Measurements from ENCODE around the gene FERMT2. TPM values are rescaled to one million over a fixed set of nuclear protein-coding genes. Genes with fewer than 3 reads are reported as not detected.

FERMT2 gene
- total RNA-seq, 1 experiment from 2014 or later: 33.3 TPM

GRCh38 chr14:52836063-52836462 is 114.8 kb downstream of the FERMT2 start:
- Histone ChIP-seq H3K27ac (ENCODE audit: low read length) (no peak overlapping the region), H3K9me3 (ENCODE audit: control insufficient read depth, insufficient read depth, low read depth, low read length) (no peaks in the 10 kb centered on the region), H3K36me3 (ENCODE audit: control insufficient read depth, insufficient read depth, low read length) (no peaks in the 10 kb centered on the region), H3K4me1 (ENCODE audit: control insufficient read depth, insufficient read depth, low read length) (no peaks in the 10 kb centered on the region), H3K27me3 (ENCODE audit: control insufficient read depth, insufficient read depth, low read length) (no peaks in the 10 kb centered on the region), H3K4me3 (ENCODE audit: low read depth in 2 of 2, low read length in 2 of 2) (no peak overlapping the region)
- no TSS peak for BruUV-seq (replicated peaks)
- no peak for TF ChIP-seq SIN3A (IDR thresholded peaks at IDR 0.05; ENCODE audit: borderline replicate concordance, insufficient read depth, low read depth, low read length)
- TF ChIP-seq, protein P1, sequence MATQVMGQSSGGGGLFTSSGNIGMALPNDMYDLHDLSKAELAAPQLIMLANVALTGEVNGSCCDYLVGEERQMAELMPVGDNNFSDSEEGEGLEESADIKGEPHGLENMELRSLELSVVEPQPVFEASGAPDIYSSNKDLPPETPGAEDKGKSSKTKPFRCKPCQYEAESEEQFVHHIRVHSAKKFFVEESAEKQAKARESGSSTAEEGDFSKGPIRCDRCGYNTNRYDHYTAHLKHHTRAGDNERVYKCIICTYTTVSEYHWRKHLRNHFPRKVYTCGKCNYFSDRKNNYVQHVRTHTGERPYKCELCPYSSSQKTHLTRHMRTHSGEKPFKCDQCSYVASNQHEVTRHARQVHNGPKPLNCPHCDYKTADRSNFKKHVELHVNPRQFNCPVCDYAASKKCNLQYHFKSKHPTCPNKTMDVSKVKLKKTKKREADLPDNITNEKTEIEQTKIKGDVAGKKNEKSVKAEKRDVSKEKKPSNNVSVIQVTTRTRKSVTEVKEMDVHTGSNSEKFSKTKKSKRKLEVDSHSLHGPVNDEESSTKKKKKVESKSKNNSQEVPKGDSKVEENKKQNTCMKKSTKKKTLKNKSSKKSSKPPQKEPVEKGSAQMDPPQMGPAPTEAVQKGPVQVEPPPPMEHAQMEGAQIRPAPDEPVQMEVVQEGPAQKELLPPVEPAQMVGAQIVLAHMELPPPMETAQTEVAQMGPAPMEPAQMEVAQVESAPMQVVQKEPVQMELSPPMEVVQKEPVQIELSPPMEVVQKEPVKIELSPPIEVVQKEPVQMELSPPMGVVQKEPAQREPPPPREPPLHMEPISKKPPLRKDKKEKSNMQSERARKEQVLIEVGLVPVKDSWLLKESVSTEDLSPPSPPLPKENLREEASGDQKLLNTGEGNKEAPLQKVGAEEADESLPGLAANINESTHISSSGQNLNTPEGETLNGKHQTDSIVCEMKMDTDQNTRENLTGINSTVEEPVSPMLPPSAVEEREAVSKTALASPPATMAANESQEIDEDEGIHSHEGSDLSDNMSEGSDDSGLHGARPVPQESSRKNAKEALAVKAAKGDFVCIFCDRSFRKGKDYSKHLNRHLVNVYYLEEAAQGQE (IDR thresholded peaks at IDR 0.05; ENCODE audit: insufficient read depth in 1 of 2, low read depth in 2 of 2, low read length in 1 of 2): no peak
- TF ChIP-seq, protein P2, sequence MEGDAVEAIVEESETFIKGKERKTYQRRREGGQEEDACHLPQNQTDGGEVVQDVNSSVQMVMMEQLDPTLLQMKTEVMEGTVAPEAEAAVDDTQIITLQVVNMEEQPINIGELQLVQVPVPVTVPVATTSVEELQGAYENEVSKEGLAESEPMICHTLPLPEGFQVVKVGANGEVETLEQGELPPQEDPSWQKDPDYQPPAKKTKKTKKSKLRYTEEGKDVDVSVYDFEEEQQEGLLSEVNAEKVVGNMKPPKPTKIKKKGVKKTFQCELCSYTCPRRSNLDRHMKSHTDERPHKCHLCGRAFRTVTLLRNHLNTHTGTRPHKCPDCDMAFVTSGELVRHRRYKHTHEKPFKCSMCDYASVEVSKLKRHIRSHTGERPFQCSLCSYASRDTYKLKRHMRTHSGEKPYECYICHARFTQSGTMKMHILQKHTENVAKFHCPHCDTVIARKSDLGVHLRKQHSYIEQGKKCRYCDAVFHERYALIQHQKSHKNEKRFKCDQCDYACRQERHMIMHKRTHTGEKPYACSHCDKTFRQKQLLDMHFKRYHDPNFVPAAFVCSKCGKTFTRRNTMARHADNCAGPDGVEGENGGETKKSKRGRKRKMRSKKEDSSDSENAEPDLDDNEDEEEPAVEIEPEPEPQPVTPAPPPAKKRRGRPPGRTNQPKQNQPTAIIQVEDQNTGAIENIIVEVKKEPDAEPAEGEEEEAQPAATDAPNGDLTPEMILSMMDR (IDR thresholded peaks at IDR 0.05): no peak
- no peak for TF ChIP-seq POLR2AphosphoS5 (IDR thresholded peaks at IDR 0.05; ENCODE audit: low read depth, low read length)
- TF ChIP-seq TCF7L2 (IDR thresholded peaks at IDR 0.05; ENCODE audit: low read depth, low read length): no peak
- ChIA-PET POLR2A (no interaction called here), CTCF (no interaction called here)
- intact Hi-C loops (cut with micrococcal nuclease; ENCODE audit: unreplicated experiment) (no loop called here), in situ Hi-C loops (cut with HindIII; ENCODE audit: low pct_unique_long_range_greater_than_20kb, low sequenced_read_pairs) (no loop called here)
- ATAC-seq (no peak), DNase-seq (ENCODE audit: low read depth, low spot score) (no peak)

- in situ Hi-C loops (cut with HindIII; ENCODE audit: low pct_unique_long_range_greater_than_20kb, low sequenced_read_pairs): no loop called here
- ATAC-seq: no peak
- no peak overlapping the region for H3K4me3 ChIP-seq (ENCODE audit: low read depth in 2 of 2, low read length in 2 of 2)
These were observed 115.5 kb downstream of the FERMT2 start for GRCh38 chr14:52835122-52835903.

More at GRCh38 chr14:52835122-52835903, 115.5 kb downstream of the FERMT2 start:
- no peaks in the 10 kb centered on the region for H3K36me3 ChIP-seq (ENCODE audit: control insufficient read depth, insufficient read depth, low read length)
- TF ChIP-seq TCF7L2 (IDR thresholded peaks at IDR 0.05; ENCODE audit: low read depth, low read length) (no peak), POLR2AphosphoS5 (IDR thresholded peaks at IDR 0.05; ENCODE audit: low read depth, low read length) (no peak), SIN3A (IDR thresholded peaks at IDR 0.05; ENCODE audit: borderline replicate concordance, insufficient read depth, low read depth, low read length) (no peak)
- TF ChIP-seq, protein P2 (IDR thresholded peaks at IDR 0.05): no peak
- TF ChIP-seq, protein P1 (IDR thresholded peaks at IDR 0.05; ENCODE audit: insufficient read depth in 1 of 2, low read depth in 2 of 2, low read length in 1 of 2): no peak
- CTCF ChIA-PET: no interaction called here
- no peaks in the 10 kb centered on the region for H3K27me3 ChIP-seq (ENCODE audit: control insufficient read depth, insufficient read depth, low read length)
- DNase-seq (ENCODE audit: low read depth, low spot score): no peak
- intact Hi-C loops (cut with micrococcal nuclease; ENCODE audit: unreplicated experiment): no loop called here
- no peaks in the 10 kb centered on the region for H3K4me1 ChIP-seq (ENCODE audit: control insufficient read depth, insufficient read depth, low read length)
- POLR2A ChIA-PET: no interaction called here
- H3K27ac ChIP-seq (ENCODE audit: low read length): no peak overlapping the region
- no peaks in the 10 kb centered on the region for H3K9me3 ChIP-seq (ENCODE audit: control insufficient read depth, insufficient read depth, low read depth, low read length)
- BruUV-seq (replicated peaks): no TSS peak
